ENCODE data around the gene INF2.
A peak's percentile ranks its signal among the peaks of the same experiment; 100 is the strongest.
"Not testable (repeated sequence)": the region's sequence is repeated elsewhere in the genome, so short reads cannot be mapped to it uniquely, and the experiment has no call there.

INF2 gene

GRCh38 chr14:104666981-104667380 lies 22.4 kb upstream of the INF2 start:
- H3K4me1 ChIP-seq (ENCODE audit: insufficient read depth, low read length): peaks cover 15% of the 10 kb centered on the region
- H3K27ac ChIP-seq (ENCODE audit: low read length): no peak overlapping the region
- no peaks in the 10 kb centered on the region for H3K36me3 ChIP-seq (ENCODE audit: insufficient read depth, low read depth, low read length)
- no peaks in the 10 kb centered on the region for H3K9me3 ChIP-seq (ENCODE audit: insufficient read depth, low read depth, low read length)
- H3K4me3 ChIP-seq (ENCODE audit: low read length): no peak overlapping the region
- H3K9ac ChIP-seq (ENCODE audit: low read depth, low read length): no peak overlapping the region
- no peaks in the 10 kb centered on the region for H3K27me3 ChIP-seq (ENCODE audit: insufficient read depth, low read length)

GRCh38 chr14:104669697-104670096 lies 19.7 kb upstream of the INF2 start:
- Histone ChIP-seq H3K4me1 (ENCODE audit: insufficient read depth, low read length) (peaks cover 15% of the 10 kb centered on the region), H3K36me3 (ENCODE audit: insufficient read depth, low read depth, low read length) (no peaks in the 10 kb centered on the region), H3K4me3 (ENCODE audit: low read length) (no peak overlapping the region)

GRCh38 chr14:104671330-104671977 lies 18.0 kb upstream of the INF2 start:
- H3K9ac ChIP-seq (ENCODE audit: low read depth, low read length); H3K9me3 ChIP-seq (ENCODE audit: insufficient read depth, low read depth, low read length); H3K4me3 ChIP-seq (ENCODE audit: low read length); H3K27me3 ChIP-seq (ENCODE audit: insufficient read depth, low read length); H3K27ac ChIP-seq (ENCODE audit: low read length); H3K36me3 ChIP-seq (ENCODE audit: insufficient read depth, low read depth, low read length); H3K4me1 ChIP-seq (ENCODE audit: insufficient read depth, low read length): not testable (repeated sequence)

More at GRCh38 chr14:104669697-104670096, 19.7 kb upstream of the INF2 start:
- H3K27ac ChIP-seq (ENCODE audit: low read length): no peak overlapping the region
- H3K9ac ChIP-seq (ENCODE audit: low read depth, low read length): no peak overlapping the region
- no peaks in the 10 kb centered on the region for H3K9me3 ChIP-seq (ENCODE audit: insufficient read depth, low read depth, low read length)
- H3K27me3 ChIP-seq (ENCODE audit: insufficient read depth, low read length): no peaks in the 10 kb centered on the region

GRCh38 chr14:104672119-104672518 lies 17.3 kb upstream of the INF2 start:
- H3K4me1 ChIP-seq (ENCODE audit: insufficient read depth, low read length): peaks cover 11% of the 10 kb centered on the region; the same call in 1 of the 2 replicates
- H3K36me3 ChIP-seq (ENCODE audit: insufficient read depth, low read depth, low read length); H3K9ac ChIP-seq (ENCODE audit: low read depth, low read length); H3K27me3 ChIP-seq (ENCODE audit: insufficient read depth, low read length); H3K4me3 ChIP-seq (ENCODE audit: low read length); H3K27ac ChIP-seq (ENCODE audit: low read length); H3K9me3 ChIP-seq (ENCODE audit: insufficient read depth, low read depth, low read length): not testable (repeated sequence)

GRCh38 chr14:104673481-104673880 lies 15.9 kb upstream of the INF2 start:
- H3K4me3 ChIP-seq (ENCODE audit: low read length): no peak overlapping the region
- no peaks in the 10 kb centered on the region for H3K9me3 ChIP-seq (ENCODE audit: insufficient read depth, low read depth, low read length)
- H3K27me3 ChIP-seq (ENCODE audit: insufficient read depth, low read length): no peaks in the 10 kb centered on the region
- peaks cover 19% of the 10 kb centered on the region; the same call in 1 of the 2 replicates for H3K4me1 ChIP-seq (ENCODE audit: insufficient read depth, low read length)
- H3K36me3 ChIP-seq (ENCODE audit: insufficient read depth, low read depth, low read length): no peaks in the 10 kb centered on the region
- no peak overlapping the region for H3K9ac ChIP-seq (ENCODE audit: low read depth, low read length)
- H3K27ac ChIP-seq (ENCODE audit: low read length): no peak overlapping the region

GRCh38 chr14:104675447-104675846 lies 14.0 kb upstream of the INF2 start:
- H3K36me3 ChIP-seq (ENCODE audit: insufficient read depth, low read depth, low read length): no peaks in the 10 kb centered on the region
- H3K9ac ChIP-seq (ENCODE audit: low read depth, low read length): no peak overlapping the region
- H3K4me1 ChIP-seq (ENCODE audit: insufficient read depth, low read length): peaks cover 23% of the 10 kb centered on the region
- no peaks in the 10 kb centered on the region for H3K27me3 ChIP-seq (ENCODE audit: insufficient read depth, low read length)
- no peak overlapping the region for H3K4me3 ChIP-seq (ENCODE audit: low read length)
- H3K27ac ChIP-seq (ENCODE audit: low read length): no peak overlapping the region
- H3K9me3 ChIP-seq (ENCODE audit: insufficient read depth, low read depth, low read length): no peaks in the 10 kb centered on the region

- no peak overlapping the region for H3K27ac ChIP-seq (ENCODE audit: low read length)
- peak overlapping the region; percentile 93; the same call in 1 of the 2 replicates for H3K9ac ChIP-seq (ENCODE audit: low read depth, low read length)
- peaks cover 26% of the 10 kb centered on the region for H3K4me1 ChIP-seq (ENCODE audit: insufficient read depth, low read length)
- H3K36me3 ChIP-seq (ENCODE audit: insufficient read depth, low read depth, low read length): no peaks in the 10 kb centered on the region
- H3K4me3 ChIP-seq (ENCODE audit: low read length): peak overlapping the region; percentile 35; the same call in 1 of the 2 replicates
- no peaks in the 10 kb centered on the region for H3K27me3 ChIP-seq (ENCODE audit: insufficient read depth, low read length)
- H3K9me3 ChIP-seq (ENCODE audit: insufficient read depth, low read depth, low read length): no peaks in the 10 kb centered on the region
Observed at GRCh38 chr14:104676130-104676693, 13.2 kb upstream of the INF2 start.

- H3K27ac ChIP-seq (ENCODE audit: low read length): peak overlapping the region; percentile 91
- no peaks in the 10 kb centered on the region for H3K9me3 ChIP-seq (ENCODE audit: insufficient read depth, low read depth, low read length)
- peak overlapping the region; percentile 70 for H3K4me3 ChIP-seq (ENCODE audit: low read length)
- H3K36me3 ChIP-seq (ENCODE audit: insufficient read depth, low read depth, low read length): no peaks in the 10 kb centered on the region
- no peaks in the 10 kb centered on the region for H3K27me3 ChIP-seq (ENCODE audit: insufficient read depth, low read length)
- H3K4me1 ChIP-seq (ENCODE audit: insufficient read depth, low read length): peaks cover 29% of the 10 kb centered on the region
- peak overlapping the region; percentile 93 for H3K9ac ChIP-seq (ENCODE audit: low read depth, low read length)
Observed at GRCh38 chr14:104676694-104677511, 12.5 kb upstream of the INF2 start.

GRCh38 chr14:104677512-104678332 lies 11.7 kb upstream of the INF2 start:
- Histone ChIP-seq H3K9me3 (ENCODE audit: insufficient read depth, low read depth, low read length) (no peaks in the 10 kb centered on the region), H3K4me3 (ENCODE audit: low read length) (peak overlapping the region; percentile 70), H3K27ac (ENCODE audit: low read length) (peak overlapping the region; percentile 91), H3K4me1 (ENCODE audit: insufficient read depth, low read length) (peaks cover 33% of the 10 kb centered on the region), H3K9ac (ENCODE audit: low read depth, low read length) (peak overlapping the region; percentile 93), H3K27me3 (ENCODE audit: insufficient read depth, low read length) (no peaks in the 10 kb centered on the region), H3K36me3 (ENCODE audit: insufficient read depth, low read depth, low read length) (no peaks in the 10 kb centered on the region)

- Histone ChIP-seq H3K36me3 (ENCODE audit: insufficient read depth, low read depth, low read length) (no peaks in the 10 kb centered on the region), H3K27me3 (ENCODE audit: insufficient read depth, low read length) (no peaks in the 10 kb centered on the region), H3K4me1 (ENCODE audit: insufficient read depth, low read length) (peaks cover 37% of the 10 kb centered on the region), H3K9me3 (ENCODE audit: insufficient read depth, low read depth, low read length) (no peaks in the 10 kb centered on the region), H3K4me3 (ENCODE audit: low read length) (peak overlapping the region; percentile 70; the same call in 1 of the 2 replicates), H3K9ac (ENCODE audit: low read depth, low read length) (peak overlapping the region; percentile 93), H3K27ac (ENCODE audit: low read length) (peak overlapping the region; percentile 91)
Observed at GRCh38 chr14:104678346-104678745, 11.1 kb upstream of the INF2 start.

All from iPS-20b (cell line).